H9 (cell line): Measurements from ENCODE around the gene ZC3H7B. TPM values are rescaled to one million over a fixed set of nuclear protein-coding genes. Genes with fewer than 3 reads are reported as not detected.

Experiments used
- DNase-seq: peaks from one replicate; pipeline ENCODE4 v3.0.0-alpha.2; 2017
- H2AFZ ChIP-seq: one replicate; pipeline ENCODE4 v1.6.1; 2013; ENCODE audit warnings: mild to moderate bottlenecking, low read length, control low read depth, moderate library complexity
- H2AK5ac ChIP-seq: 2 replicates; pipeline ENCODE4 v1.6.1; 2013; ENCODE audit warnings: low read length, control low read depth, mixed read lengths; ENCODE audit not compliant: insufficient read length
- H2BK120ac ChIP-seq: one replicate; pipeline ENCODE4 v1.6.1; 2013; ENCODE audit warnings: low read depth, mild to moderate bottlenecking, low read length, control low read depth, inconsistent platforms; ENCODE audit not compliant: poor library complexity, severe bottlenecking
- H2BK12ac ChIP-seq: 2 replicates; pipeline ENCODE4 v1.6.1; 2013; ENCODE audit warnings: low read length, control low read depth, mixed read lengths, low read depth; ENCODE audit not compliant: insufficient read length
- H2BK15ac ChIP-seq: 2 replicates; pipeline ENCODE4 v1.6.1; 2013; ENCODE audit warnings: low read depth, low read length, control low read depth
- H2BK20ac ChIP-seq: one replicate; pipeline ENCODE4 v1.6.1; 2013; ENCODE audit warnings: low read depth, mild to moderate bottlenecking, low read length, control low read depth, inconsistent platforms; ENCODE audit not compliant: poor library complexity, severe bottlenecking
- H2BK5ac ChIP-seq: 2 replicates; pipeline ENCODE4 v1.6.1; 2013; ENCODE audit warnings: low read length, control low read depth, mixed read lengths; ENCODE audit not compliant: insufficient read length
- H3K14ac ChIP-seq: 2 replicates; pipeline ENCODE4 v1.6.1; 2013; ENCODE audit warnings: low read length, control low read depth; ENCODE audit not compliant: insufficient read depth
- H3K18ac ChIP-seq: 2 replicates; pipeline ENCODE4 v1.6.1; 2013; ENCODE audit warnings: low read depth, mild to moderate bottlenecking, mixed read lengths, low read length, control low read depth; ENCODE audit not compliant: insufficient read length
- H3K23ac ChIP-seq: 2 replicates; pipeline ENCODE4 v1.6.1; 2013; ENCODE audit warnings: low read length, control low read depth, mixed read lengths, low read depth; ENCODE audit not compliant: insufficient read length
- H3K23me2 ChIP-seq: 2 replicates; pipeline ENCODE4 v1.6.1; 2013; ENCODE audit warnings: low read depth, mild to moderate bottlenecking, mixed read lengths, low read length, control low read depth; ENCODE audit not compliant: insufficient read length, poor library complexity, severe bottlenecking
- H3K27ac ChIP-seq: 2 replicates; pipeline ENCODE4 v1.5.1; 2013; ENCODE audit warnings: low read length, control low read depth, mixed read lengths, low read depth; ENCODE audit not compliant: insufficient read length
- H3K27me3 ChIP-seq: 2 replicates; pipeline ENCODE4 v1.6.1; 2013; ENCODE audit warnings: low read length, control low read depth, inconsistent platforms; ENCODE audit not compliant: insufficient read depth
- H3K4ac ChIP-seq: 2 replicates; pipeline ENCODE4 v1.6.1; 2013; ENCODE audit warnings: low read depth, mild to moderate bottlenecking, control low read depth, inconsistent platforms, low read length, moderate library complexity
- H3K4me1 ChIP-seq: 2 replicates; pipeline ENCODE4 v1.6.1; 2013; ENCODE audit warnings: low read length, control low read depth, inconsistent platforms; ENCODE audit not compliant: insufficient read depth
- H3K4me2 ChIP-seq: 2 replicates; pipeline ENCODE4 v1.6.1; 2013; ENCODE audit warnings: low read length, control low read depth, mixed read lengths; ENCODE audit not compliant: insufficient read length, insufficient read depth
- H3K56ac ChIP-seq: 2 replicates; pipeline ENCODE4 v1.6.1; 2013; ENCODE audit warnings: low read depth, mild to moderate bottlenecking, mixed read lengths, low read length, control low read depth; ENCODE audit not compliant: insufficient read length
- H3K79me1 ChIP-seq: 2 replicates; pipeline ENCODE4 v1.6.1; 2013; ENCODE audit warnings: low read depth, mild to moderate bottlenecking, moderate library complexity, low read length, control low read depth, inconsistent platforms; ENCODE audit not compliant: insufficient read depth, poor library complexity, severe bottlenecking
- H3K79me2 ChIP-seq: 2 replicates; pipeline ENCODE4 v1.6.1; 2013; ENCODE audit warnings: low read length, control low read depth, inconsistent platforms; ENCODE audit not compliant: insufficient read depth
- H3K9ac ChIP-seq: 2 replicates; pipeline ENCODE4 v1.6.1; 2013; ENCODE audit warnings: low read length, control low read depth, mixed read lengths; ENCODE audit not compliant: insufficient read length; ENCODE audit errors: extremely low read depth
- H3K9me3 ChIP-seq: one replicate; pipeline ENCODE4 v1.6.1; 2013; ENCODE audit warnings: low read depth, low read length, inconsistent platforms; ENCODE audit not compliant: control insufficient read depth
- H3T11ph ChIP-seq: one replicate; pipeline ENCODE4 v1.6.1; 2013; ENCODE audit warnings: mild to moderate bottlenecking, low read length, control low read depth, inconsistent platforms
- H4K20me1 ChIP-seq: one replicate; pipeline ENCODE4 v1.6.1; 2013; ENCODE audit not compliant: control insufficient read depth, insufficient read length, insufficient read depth
- H4K5ac ChIP-seq: 2 replicates; pipeline ENCODE4 v1.6.1; 2013; ENCODE audit warnings: low read depth, mild to moderate bottlenecking, mixed read lengths, low read length, control low read depth; ENCODE audit not compliant: insufficient read length
- H4K8ac ChIP-seq: replicated peaks from 2 replicates; pipeline ENCODE4 v1.6.1; 2013; ENCODE audit warnings: low read length, control low read depth, mixed read lengths, low read depth; ENCODE audit not compliant: insufficient read length
- H4K91ac ChIP-seq: 2 replicates; pipeline ENCODE4 v1.6.1; 2013; ENCODE audit warnings: low read depth, mild to moderate bottlenecking, moderate library complexity, mixed read lengths, low read length, control low read depth; ENCODE audit not compliant: insufficient read length
- H3K27ac Mint-ChIP-seq, 3 experiments: 2 replicates in 2 of 3; 3 replicates in 1 of 3; pipeline ENCODE4 v1.8.0; 2020 to 2021; ENCODE audit warnings: mixed read lengths in 3 of 3, mild to moderate bottlenecking in 1 of 3, moderate library complexity in 1 of 3
- H3K27me3 Mint-ChIP-seq: 2 replicates; pipeline ENCODE4 v1.8.0; 2021; ENCODE audit warnings: low read depth, mild to moderate bottlenecking, moderate library complexity, mixed read lengths
- H3K36me3 Mint-ChIP-seq, 3 experiments: 2 replicates in 2 of 3; 3 replicates in 1 of 3; pipeline ENCODE4 v1.8.0; 2020 to 2021; ENCODE audit warnings: low read depth in 3 of 3, mixed read lengths in 3 of 3; ENCODE audit not compliant: insufficient read depth in 1 of 3
- H3K4me1 Mint-ChIP-seq, 2 experiments: 2 replicates each; pipeline ENCODE4 v1.8.0; 2020; ENCODE audit warnings: mixed read lengths in 2 of 2
- H3K4me3 Mint-ChIP-seq, 2 experiments: 2 replicates in 1 of 2; 3 replicates in 1 of 2; pipeline ENCODE4 v1.8.0; 2020 to 2021; ENCODE audit warnings: mild to moderate bottlenecking in 2 of 2, mixed read lengths in 2 of 2, moderate library complexity in 1 of 2
- H3K9me3 Mint-ChIP-seq, 2 experiments: 2 replicates in 1 of 2; 3 replicates in 1 of 2; pipeline ENCODE4 v1.8.0; 2020; ENCODE audit warnings: mild to moderate bottlenecking in 2 of 2, mixed read lengths in 2 of 2, moderate library complexity in 1 of 2
- CTCF ChIP-seq: fragments of 200-600 bp; sonication (generic); conservative IDR thresholded peaks from 3 replicates; pipeline ENCODE4 v1.8.0; 2021; ENCODE audit warnings: antibody characterized with exemption, mild to moderate bottlenecking
- WGBS: extraction: QIAGEN DNeasy Blood & Tissue Kit; methylation state at CpG from one replicate; pipeline ENCODE4 v1.1.7; 2013; ENCODE audit warnings: missing lambda C conversion rate, low lambda C conversion rate, mixed read lengths; ENCODE audit not compliant: insufficient read length; ENCODE audit errors: extremely low coverage; 5-methylcytosine and 5-hydroxymethylcytosine counted together
- total RNA-seq: library from RNA; stranded (reverse); gene quantifications from 2 replicates; pipeline ENCODE4 v1.2.1, GENCODE V29; 2021

Gene ZC3H7B
- total RNA-seq, 1 experiment from 2014 or later: 69.3 TPM

DNA sequence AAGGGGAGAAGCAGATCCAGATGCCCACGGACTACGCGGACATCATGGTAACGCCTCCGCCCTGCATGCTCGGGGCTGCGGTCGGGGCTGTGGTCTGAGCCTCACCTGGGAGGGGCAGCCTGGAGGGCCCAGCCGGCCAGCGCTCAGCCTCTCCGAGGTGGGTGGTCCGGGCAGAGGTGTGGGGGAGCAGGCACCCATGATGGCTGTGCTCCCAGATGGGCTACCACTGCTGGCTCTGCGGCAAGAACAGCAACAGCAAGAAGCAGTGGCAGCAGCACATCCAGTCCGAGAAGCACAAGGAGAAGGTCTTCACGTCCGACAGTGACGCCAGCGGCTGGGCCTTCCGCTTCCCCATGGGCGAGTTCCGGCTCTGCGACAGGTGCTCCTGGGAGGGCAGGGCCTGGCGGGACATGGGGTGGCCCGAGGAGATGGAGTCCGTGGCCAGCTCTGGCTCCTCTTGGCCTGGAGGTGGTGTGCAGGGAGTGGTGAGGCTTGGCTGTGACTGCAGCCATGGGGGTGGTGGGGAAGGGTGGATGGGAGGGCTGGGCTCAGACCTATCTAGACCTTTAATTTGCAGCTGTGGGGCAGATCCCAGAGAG, 55.2 kb downstream of the ZC3H7B start:
- Histone ChIP-seq H3K18ac (no peak overlapping the region), H2BK20ac (no peak overlapping the region), H3K27ac (no peak overlapping the region), H3K4me2 (no peak overlapping the region), H4K5ac (no peak overlapping the region), H3K79me1 (no peaks in the 10 kb centered on the region), H2BK5ac (no peak overlapping the region), H3K79me2 (no peaks in the 10 kb centered on the region), H2AFZ (no peak overlapping the region), H2BK12ac (no peak overlapping the region), H3K27me3 (no peaks in the 10 kb centered on the region), H3K9me3 (no peaks in the 10 kb centered on the region), H2AK5ac (no peak overlapping the region), H3T11ph (no peak overlapping the region), H3K14ac (no peak overlapping the region; the same call in 1 of the 2 replicates), H3K9ac (no peak overlapping the region), H3K4me1 (peaks cover 2% of the 10 kb centered on the region; the same call in 1 of the 2 replicates), H2BK120ac (no peak overlapping the region), H3K4ac (no peak overlapping the region), H4K91ac (no peak overlapping the region), H3K23me2 (peaks cover 3% of the 10 kb centered on the region), H4K8ac (no peak overlapping the region), H4K20me1 (no peaks in the 10 kb centered on the region), H2BK15ac (no peak overlapping the region), H3K56ac (no peak overlapping the region), H3K23ac (no peak overlapping the region)
- Mint-ChIP-seq H3K27ac (no peak overlapping the region), H3K4me1 (peaks cover 13 to 29% of the 10 kb centered on the region in 2 experiments), H3K4me3 (no peak overlapping the region), H3K27me3 (no peaks in the 10 kb centered on the region), H3K36me3 (peaks cover 16 to 63% (median 45%) of the 10 kb centered on the region in 3 experiments; a peak in 6 of 7 replicates), H3K9me3 (no peaks in the 10 kb centered on the region)
- TF ChIP-seq CTCF: no peak
- no CpG with 5 or more reads among the region's 25 CpGs for WGBS
- DNase-seq: no peak
